ENCODE results near the gene TRMT112.

DNA sequence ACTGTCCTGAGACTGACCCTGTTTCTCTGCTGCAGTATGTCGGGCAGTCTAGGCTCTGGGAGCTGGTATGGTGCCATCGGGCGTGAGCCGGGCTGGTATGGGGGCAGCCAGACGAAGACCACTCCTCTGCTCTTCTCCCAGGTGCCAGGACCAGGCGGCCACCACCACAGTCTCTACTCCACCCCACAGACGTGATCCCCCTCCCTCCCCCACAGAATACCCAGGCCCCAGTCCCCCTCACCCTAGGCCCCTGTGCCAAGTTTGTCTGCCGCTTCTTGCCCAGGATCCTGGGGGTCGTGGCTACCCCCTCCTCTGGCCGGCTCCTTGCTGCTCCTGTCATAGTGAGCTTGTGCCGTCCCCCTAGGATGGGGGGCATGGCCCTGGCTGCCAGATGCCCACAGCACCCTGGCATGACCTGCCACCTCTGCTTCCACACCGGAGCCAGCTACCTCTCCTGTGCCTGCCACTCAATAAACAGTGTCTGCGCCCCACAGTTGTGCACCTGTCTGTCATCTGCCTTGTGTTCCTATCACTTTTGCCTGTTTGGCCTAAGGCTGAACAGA lies 28.3 kb downstream of the TRMT112 start:
- TF ChIP-seq, protein P1, sequence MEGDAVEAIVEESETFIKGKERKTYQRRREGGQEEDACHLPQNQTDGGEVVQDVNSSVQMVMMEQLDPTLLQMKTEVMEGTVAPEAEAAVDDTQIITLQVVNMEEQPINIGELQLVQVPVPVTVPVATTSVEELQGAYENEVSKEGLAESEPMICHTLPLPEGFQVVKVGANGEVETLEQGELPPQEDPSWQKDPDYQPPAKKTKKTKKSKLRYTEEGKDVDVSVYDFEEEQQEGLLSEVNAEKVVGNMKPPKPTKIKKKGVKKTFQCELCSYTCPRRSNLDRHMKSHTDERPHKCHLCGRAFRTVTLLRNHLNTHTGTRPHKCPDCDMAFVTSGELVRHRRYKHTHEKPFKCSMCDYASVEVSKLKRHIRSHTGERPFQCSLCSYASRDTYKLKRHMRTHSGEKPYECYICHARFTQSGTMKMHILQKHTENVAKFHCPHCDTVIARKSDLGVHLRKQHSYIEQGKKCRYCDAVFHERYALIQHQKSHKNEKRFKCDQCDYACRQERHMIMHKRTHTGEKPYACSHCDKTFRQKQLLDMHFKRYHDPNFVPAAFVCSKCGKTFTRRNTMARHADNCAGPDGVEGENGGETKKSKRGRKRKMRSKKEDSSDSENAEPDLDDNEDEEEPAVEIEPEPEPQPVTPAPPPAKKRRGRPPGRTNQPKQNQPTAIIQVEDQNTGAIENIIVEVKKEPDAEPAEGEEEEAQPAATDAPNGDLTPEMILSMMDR (IDR thresholded peaks at IDR 0.05): no peak
- no peak for TF ChIP-seq POLR2A (IDR thresholded peaks at IDR 0.05)

All from right lobe of liver (tissue), 4 donors.